NCI-H748 (cell line): ENCODE results near the gene BAG3.

Experiments
- DNase-seq: peaks from one replicate; lab custom pipeline; 2025; ENCODE audit not compliant: unreplicated experiment; lab: John Stamatoyannopoulos, UW

BAG3 gene

DNA sequence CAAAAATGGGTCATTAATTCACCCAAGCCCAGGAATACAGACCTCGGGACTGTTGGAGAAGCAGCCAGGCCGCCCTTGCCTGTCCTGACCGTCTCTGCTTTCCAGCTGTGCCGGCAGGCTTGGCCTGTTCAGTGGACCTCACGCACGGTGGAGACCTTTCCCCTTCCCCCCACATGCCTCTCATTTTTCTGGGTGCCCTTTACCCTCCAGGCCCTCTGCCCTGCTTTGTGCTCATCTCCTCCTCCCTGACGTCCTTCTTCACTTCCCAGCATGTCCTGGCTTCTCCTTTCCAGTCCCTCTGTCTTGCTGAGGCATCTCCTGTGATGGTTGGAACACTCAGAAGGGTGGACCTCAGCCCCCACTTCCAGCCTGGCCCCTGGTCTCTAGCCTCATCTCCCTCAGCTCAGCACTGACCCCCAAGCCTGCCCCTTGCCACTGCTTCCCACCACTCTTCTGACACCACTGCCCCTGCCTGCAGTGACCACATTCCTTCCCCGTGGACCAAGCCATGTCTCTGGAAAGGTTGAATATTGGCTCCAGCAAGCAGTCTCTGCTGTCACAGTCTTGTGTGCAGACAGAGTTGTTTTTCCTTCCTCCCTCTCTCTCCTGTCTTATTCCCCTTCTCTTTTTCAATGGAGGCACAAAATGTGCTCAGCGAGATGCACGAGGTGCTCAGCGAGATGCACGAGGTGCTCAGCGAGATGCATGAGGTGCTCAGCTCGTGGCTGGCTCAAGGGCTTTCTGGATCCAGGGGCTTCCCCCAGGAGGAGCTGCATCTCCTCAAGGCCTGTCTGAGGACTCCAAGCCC, 14.9 kb downstream of the BAG3 start:
- DNase-seq: no peak

DNA sequence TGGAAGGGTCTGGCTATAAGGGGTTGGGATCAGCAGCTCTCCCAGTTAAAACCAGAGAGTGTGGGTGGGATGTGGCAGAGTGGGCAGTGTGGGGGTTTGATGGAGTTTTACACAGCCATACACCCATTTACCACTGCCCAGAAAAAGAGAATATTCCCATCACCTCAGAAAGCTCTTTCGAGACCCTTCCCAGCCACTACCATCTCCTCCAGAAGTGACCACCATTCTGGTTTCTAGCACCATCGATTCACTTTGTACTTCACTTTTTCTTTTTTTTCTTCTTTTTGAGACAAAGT, 15.5 kb downstream of the BAG3 start:
- no peak for DNase-seq

DNA sequence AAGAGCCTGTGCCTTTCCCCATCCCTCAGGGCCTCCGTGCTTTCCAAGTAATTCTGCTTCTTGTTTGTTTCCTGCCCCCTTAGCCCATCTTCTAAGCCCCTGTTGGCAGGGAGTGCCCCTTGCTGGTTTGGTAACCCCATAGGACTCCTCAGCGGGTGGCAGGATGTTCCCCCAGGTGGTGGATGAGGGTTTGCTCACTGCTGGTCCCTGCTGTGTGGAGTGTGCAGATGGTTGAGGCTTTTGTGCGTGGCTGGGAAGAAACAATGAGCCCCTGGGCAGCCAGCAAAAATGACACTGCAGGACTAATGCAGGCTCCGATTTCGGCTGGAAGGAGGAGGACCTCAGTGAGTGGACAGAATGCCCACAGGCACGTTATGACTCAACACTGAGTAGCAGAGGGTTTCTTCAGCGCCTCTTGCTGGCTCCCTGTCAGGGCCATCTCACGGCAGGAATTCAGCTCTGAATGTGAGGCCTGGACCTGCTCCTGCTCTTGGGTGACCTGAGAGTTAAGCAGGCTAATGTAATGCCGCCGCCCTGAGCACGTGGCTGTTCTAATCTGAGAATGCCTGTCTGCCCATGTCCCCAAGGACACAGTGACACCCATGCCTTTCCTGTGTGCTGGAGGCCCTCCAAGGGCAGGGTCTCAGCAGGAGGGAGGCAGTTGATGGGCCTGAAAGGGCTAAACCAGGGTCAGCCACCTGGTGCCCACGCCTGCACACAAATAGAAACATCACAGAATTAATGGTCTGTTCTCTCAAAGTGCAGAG, 16.6 kb downstream of the BAG3 start:
- no peak for DNase-seq

DNA sequence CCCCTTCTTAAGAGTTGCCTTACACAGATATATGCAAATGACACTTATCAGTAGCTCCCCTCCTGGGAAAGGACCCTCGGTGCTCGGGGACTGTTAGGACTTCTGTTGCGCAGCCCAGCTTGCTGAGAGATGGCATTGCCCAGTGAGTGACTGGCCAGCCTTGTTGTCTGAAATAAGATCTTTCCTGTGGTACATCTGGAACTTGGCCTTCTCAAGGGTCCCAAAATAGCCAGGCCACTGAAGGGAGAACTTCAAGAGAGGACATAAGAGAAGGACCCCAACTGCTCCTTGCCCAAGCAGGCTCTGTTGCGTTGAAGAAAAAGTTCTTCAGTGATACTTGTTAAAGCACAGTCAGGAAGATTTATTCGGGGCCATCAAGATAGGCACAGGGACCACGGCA, 17.3 kb downstream of the BAG3 start:
- DNase-seq: no peak

DNA sequence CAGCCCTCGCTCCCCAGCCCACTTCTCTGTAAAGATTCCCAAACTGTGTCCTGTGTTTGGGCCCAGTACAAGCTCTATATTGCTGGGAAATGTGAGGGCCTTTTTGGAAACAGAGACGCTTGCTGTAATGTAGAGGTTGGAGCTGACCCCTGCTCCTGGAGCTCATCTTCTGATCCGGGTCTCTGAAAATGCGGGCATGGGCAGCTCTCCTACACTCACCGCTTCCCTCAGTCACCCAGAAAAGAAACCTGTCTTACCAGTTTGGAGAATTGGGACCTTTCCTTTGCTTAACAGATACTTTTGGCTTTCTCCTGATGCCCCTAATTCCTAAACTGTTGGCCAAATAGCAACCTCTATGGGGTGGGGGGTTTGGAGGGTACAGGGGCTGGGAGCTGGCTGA, 18.2 kb downstream of the BAG3 start:
- no peak for DNase-seq

DNA sequence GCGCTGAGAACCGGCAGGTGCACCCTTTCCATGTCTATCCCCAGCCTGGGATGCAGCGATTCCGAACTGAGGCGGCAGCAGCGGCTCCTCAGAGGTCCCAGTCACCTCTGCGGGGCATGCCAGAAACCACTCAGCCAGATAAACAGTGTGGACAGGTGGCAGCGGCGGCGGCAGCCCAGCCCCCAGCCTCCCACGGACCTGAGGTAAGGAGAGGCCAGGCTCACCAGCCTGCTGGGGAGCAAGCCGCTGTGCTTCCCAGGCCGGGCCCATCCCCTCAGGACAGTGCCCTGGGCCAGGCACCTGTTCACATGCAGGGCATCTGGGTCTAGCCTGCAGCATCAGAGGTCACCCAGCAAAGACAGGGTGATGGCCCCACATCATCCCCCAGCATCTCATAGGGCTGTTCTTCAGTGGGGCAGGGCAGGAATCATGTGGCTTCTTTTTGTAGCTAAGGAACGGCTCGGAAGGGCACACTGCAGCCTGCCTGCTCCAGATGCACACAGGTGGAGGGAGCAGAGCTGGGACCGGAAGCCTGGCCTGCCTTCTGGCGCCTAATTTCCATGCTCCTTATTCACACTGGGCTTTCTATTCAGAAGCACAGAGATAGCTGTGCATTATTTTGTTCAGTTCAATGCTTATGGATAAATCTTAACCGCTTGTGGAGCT, 18.9 kb downstream of the BAG3 start:
- DNase-seq: no peak

DNA sequence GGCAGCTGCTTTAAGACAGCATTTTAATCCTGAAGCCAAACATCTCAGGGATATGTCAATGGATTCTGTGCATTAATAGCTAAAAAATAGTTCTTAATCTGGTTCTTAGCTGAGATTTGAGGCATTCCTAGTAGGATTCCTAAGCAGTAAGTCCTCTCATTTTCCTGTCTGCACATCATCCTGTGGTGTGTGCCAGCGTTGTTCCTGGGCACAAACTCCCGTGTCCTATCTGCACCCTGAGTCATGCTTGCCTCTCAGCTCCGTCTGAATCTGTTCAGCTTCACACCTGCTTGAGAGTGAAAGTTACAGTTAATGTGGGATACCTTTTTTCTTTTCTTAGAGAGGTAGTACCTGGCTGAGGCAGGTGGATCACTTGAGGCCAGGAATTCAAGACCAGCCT, 19.5 kb downstream of the BAG3 start:
- no peak for DNase-seq

DNA sequence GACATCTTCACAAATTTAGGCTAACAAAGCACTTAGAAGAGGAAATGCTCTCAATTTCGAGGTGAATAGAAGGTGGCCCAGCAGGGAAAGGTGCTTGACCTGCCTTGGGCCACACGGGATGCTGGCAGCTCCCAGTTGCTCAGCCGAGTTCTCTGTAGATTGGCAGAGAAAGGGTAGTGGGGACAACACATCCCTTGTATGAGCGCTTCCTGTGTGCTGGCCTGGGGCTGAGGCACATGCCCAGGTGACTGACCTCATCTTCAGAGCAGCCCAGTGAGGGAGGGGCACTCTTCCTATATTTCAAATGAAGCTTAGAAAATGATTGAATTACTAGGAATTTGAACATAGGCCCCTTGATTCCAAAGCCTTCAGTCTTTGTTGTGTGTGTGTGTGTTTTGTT, 20.2 kb downstream of the BAG3 start:
- DNase-seq: no peak

DNA sequence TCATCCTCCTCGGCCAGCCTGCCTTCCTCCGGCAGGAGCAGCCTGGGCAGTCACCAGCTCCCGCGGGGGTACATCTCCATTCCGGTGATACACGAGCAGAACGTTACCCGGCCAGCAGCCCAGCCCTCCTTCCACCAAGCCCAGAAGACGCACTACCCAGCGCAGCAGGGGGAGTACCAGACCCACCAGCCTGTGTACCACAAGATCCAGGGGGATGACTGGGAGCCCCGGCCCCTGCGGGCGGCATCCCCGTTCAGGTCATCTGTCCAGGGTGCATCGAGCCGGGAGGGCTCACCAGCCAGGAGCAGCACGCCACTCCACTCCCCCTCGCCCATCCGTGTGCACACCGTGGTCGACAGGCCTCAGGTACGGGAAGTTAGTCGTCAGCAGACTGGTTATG, 21.1 kb downstream of the BAG3 start:
- DNase-seq: no peak

DNA sequence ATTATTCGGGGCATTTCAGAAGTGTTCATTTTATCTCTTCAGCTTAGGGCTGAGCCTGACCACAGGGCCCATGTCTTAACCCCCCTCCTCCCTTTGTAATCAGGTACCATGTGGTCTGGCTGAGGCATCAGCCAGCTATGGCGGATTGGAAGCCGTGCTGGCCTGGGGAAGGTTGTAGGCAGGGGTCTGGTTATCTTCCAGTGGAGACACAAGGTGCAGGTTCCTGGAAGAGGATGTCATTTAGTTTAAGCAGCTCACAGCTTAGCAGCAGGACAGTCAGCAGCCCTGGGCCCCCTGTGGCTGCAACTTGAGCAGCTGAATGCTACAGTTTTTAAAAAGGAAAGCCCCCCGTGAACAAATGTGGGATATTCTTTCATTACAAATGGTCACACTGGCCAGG, 22.1 kb downstream of the BAG3 start:
- DNase-seq: no peak

DNA sequence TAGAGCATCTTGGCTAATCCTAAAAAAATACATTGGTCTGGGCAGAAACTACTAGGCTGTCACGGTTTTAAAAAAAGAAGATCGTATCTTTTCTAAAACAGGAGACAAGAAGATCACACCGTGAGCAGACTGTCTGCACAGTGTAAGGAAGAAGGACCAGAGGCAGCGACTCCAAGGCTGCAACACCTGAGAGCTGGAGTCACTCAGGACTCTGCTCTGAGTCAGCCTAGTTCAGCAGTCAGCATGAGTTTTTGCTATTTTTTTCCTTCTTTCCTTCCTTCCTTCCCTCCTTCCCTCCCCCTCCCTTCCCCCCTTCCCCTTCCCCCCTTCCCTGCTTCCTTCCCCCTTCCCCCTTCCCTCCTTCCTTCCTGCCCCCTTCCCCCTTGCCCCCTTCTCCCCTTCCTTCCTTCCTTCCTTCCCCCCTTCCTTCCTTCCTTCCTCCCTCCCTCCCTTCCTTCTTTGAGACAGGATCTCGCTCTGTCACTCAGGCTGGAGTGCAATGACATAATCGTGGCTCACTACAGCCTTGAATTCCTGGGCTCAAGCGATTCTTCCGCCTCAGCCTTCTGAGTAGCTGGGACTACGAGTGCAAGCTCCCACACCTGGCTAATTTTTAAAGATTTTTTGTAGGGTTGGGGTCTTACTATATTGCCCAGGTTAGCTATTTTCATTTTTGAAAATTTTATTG, 24.4 kb downstream of the BAG3 start:
- no peak for DNase-seq

DNA sequence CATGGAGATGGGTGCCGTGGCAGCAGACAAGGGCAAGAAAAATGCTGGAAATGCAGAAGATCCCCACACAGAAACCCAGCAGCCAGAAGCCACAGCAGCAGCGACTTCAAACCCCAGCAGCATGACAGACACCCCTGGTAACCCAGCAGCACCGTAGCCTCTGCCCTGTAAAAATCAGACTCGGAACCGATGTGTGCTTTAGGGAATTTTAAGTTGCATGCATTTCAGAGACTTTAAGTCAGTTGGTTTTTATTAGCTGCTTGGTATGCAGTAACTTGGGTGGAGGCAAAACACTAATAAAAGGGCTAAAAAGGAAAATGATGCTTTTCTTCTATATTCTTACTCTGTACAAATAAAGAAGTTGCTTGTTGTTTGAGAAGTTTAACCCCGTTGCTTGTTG, 25.9 kb downstream of the BAG3 start:
- DNase-seq: no peak

DNA sequence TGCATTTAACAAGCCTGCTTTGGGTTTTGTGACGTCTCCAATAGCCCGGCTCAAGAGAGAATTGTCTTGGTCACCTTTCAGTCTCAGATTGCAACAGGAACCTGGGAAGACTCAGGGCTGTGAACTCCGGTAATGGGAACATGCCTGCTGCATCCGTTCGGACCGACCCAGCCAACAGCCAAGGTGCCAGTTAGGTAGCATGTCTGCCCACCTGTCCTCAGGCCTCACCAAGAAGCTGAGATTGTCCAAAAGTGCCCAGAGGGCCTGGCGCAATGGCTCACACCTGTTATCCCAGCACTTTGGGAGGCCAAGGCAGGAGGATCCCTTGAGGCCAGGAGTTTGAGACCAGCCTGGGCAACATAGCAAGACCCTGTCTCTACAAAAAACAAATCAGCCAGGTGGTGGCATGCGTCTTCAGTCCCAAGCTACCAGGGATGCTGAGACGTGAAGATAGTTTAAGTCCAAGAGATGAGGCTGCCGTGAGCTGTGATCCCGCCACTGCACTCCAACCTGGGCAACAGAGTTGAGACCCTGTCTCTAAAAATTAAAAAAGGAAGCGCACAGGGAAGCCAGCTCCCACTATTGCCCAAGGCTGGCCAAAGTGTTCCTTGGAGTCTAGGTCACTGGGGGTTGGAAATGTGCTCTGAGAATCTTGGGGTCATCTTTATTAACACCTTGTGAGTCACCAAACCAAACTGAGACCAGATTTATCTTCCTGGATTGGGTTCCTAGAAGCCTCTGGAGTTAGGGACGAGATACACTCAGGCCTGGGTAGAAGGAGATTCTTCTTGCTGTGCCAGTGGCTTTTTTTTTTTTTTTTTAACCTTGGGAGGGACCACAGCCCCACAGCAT, 26.9 kb downstream of the BAG3 start:
- no peak for DNase-seq

DNA sequence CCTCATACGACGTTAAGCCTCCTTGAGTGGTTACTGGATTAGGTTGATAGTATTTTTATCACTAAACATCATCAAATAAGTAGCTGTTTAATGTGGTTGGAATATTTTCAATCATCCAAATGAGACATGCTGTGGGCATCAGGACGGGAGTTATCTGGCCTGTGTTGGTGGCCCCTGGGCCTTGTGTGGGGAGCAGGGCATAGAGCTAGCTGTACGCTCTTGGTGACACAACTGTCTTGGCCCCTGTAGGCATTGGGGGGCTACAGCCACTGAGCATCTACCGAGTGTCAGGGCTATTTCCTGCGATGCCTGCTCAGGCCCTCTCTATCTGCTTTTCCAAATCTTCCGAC, 28.3 kb downstream of the BAG3 start:
- no peak for DNase-seq

DNA sequence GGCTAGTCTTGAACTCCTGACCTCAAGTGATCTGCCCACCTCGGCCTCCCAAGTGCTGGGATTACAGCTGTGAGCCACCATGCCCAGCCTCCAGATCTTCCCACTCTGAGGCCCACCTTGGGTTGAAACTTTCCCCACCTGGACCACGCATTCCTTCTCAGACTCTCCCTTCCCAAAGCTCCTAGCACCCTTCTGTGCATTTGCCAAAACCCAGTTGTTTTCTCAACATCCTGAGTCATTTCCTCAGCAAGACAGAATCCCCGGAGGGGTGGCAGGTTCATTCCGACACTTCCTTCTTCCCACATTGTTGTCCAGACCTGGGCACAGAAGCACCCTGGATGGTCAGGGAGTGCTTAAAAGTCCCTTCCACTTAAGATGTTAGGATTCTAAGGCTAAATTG, 28.9 kb downstream of the BAG3 start:
- DNase-seq: no peak

DNA sequence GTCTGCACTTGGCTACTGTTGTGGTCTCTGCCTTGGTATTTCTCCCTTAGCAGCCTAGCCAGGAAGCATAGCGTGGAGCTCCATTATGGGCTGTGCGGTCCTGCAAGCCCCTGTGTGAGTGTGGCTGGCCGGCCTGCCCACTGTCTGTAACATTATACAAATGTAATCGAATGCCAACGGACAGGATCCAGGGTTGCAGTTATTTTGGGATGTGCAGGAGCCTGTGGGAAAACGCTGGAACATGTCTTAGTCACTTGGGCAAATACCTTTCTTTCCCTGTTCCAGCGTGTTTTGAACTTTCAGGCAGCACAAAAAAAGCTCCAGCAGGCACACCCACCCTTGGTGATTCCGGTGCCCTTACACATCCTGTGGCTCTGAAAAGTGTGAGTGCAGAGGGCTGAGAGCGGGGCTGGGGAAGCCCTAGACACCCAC, 29.5 kb downstream of the BAG3 start:
- no peak for DNase-seq

DNA sequence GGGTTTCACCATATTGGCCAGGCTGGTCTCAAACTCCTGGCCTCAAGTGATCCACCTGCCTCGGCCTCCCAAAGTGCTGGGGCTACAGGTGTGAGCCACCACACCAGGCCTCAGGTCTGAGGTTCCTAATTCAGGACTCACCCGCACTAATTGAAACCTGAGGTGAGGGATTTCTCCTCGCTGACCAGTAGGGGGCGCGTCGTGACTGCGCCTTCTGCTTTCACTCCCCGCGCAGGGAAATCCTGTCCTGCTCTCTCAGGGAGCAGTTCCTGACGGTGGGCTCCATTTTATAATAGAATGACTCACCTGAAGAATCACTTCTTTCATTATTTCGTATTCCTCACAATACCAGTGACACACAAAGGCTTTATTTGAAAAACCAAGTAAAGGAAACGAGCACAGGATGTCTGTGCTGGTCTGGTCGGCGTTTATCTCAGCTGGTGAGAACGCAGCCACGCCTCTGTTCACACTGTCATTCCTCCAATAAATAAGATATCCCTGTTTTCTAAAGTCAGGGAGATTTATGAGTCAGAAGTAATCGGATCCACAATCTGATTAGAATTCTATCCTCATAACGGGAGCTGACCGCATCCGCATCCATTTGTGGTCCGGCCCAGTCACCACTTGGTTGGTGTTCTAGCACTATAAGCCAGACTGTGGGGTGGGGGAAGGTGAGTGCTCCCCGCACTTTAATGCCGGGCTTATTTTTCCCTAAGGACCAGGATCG, 35.4 kb downstream of the BAG3 start:
- peak; percentile 63 for DNase-seq

DNA sequence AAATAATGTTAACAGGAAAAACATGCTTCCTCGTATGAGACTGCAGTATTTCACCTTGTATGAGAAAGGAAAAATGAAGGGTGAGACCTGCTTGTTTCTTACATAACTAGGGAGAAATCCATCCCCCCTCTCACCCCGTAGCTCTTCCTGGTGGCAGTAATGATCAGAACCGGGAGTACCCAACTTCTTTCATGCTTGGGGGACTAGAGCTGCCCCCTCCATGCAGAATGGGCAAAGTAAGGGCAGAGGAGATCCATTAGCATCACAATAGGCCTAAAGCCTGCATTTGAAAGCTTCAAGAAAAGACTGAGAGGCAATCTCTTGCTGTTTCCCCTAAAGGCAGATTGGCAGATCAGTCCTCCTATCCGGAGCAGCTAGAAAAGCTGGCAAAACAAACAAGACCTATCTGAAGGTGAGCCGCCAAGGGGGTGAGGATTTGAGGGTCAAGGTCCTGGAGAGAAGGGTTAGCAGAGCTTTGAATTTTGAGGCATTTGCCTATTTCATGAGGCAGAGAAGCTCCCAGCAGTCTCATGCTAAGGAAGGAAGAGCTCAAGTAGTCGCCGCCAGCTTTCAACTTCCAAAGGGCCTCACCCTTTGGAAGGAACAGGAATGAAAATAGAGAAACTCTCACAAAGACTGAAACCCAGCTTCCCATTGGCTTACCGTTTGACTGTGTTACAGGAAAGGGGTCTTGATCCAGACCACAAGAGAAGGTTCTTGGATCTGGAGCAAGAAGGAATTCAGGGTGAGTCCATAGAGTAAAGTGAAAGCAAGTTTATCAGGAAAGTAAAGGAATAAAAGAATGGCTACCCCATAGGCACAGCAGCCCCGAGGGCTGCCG, 36.2 kb downstream of the BAG3 start:
- DNase-seq: no peak

DNA sequence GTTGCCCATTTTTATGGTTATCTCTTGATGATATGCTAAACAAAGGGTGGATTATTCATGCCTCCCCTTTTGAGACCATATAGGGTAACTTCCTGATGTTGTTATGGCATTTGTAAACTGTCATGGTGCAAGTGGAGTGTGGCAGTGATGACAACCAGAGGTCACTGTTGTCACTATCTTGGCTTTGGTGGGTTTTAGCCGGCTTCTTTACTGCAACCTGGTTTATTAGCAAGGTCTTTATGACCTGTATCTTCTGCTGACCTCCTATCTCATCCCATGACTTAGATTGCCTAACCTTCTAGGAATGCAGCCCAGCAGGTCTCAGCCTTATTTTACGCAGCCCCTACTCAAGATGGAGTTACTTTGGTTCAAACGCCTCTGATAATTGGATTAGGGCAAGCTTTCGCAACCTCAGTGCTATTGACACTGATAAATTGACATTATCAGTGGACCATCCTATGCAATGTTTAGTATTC, 36.9 kb downstream of the BAG3 start:
- no peak for DNase-seq
